ENCODE data around the gene ERC2. TPM values are rescaled to one million over a fixed set of nuclear protein-coding genes. Genes with fewer than 3 reads are reported as not detected.

The ERC2 gene
- total and polyA plus RNA-seq, 2 of the 13 experiments (the other 11 are each of a cell fraction or from before 2014, with no cell fraction given) = 0.16 to 0.22 TPM

GRCh38 chr3:55795296-55795695 lies 673.0 kb downstream of the ERC2 start:
- Histone ChIP-seq H3K36me3 (replicated peaks in 1 of 2; ENCODE audit: control insufficient read depth in 1 of 2, insufficient read depth in 2 of 2, low read length in 2 of 2) (no peaks in the 10 kb centered on the region), H2AFZ (ENCODE audit: low read length) (no peak overlapping the region), H4K20me1 (ENCODE audit: insufficient read depth, low read length) (no peaks in the 10 kb centered on the region), H3K9me3 (ENCODE audit: low read length) (no peaks in the 10 kb centered on the region), H3K4me1 (ENCODE audit: insufficient read depth, low read length) (no peaks in the 10 kb centered on the region), H3K4me2 (ENCODE audit: low read depth, low read length) (no peak overlapping the region), H3K27ac (ENCODE audit: extremely low read length, insufficient read depth, low read length) (no peak overlapping the region), H3K4me3 (replicated peaks in 1 of 3; ENCODE audit: insufficient read depth in 1 of 3, low read depth in 2 of 3, low read length in 3 of 3) (no peak overlapping the region), H3K27me3 (ENCODE audit: control insufficient read depth in 1 of 2, insufficient read depth in 2 of 2, low read length in 2 of 2) (no peaks in the 10 kb centered on the region), H3K79me2 (ENCODE audit: insufficient read depth, low read length) (no peaks in the 10 kb centered on the region), H3K9ac (ENCODE audit: insufficient read depth, low read depth, low read length) (no peak overlapping the region)
- in situ Hi-C loops (cut with HindIII; ENCODE audit: extremely low pct_ligation_motif_present, low pct_unique_long_range_greater_than_20kb) = no loop called here
- DNase-seq (ENCODE audit: low spot score) (no peak), ATAC-seq (no peak), FAIRE-seq (no peak)
- TF ChIP-seq MAFK (conservative IDR thresholded peaks at IDR 0.05 in 1 of 2, IDR thresholded peaks at IDR 0.05 in 1 of 2; ENCODE audit: low read length in 2 of 2) (peak in 1 of 2 experiments; percentile 49; a peak in 2 of 4 replicates), CEBPG (CRISPR knock-in tag; IDR thresholded peaks at IDR 0.05) (no peak), ZNF230 (CRISPR knock-in tag; IDR thresholded peaks at IDR 0.05) (no peak), ZNF496 (CRISPR knock-in tag; IDR thresholded peaks at IDR 0.05; ENCODE audit: insufficient replicate concordance) (no peak), IKZF1 (IDR thresholded peaks at IDR 0.05) (no peak), ZNF468 (CRISPR knock-in tag; IDR thresholded peaks at IDR 0.05) (no peak)
- ChIA-PET POLR2A (no interaction called here), CTCF (ENCODE audit: low intra/inter-chr PET ratio, low total read pairs) (no interaction called here)
- no TSS peak for BruUV-seq (replicated peaks)
- 51% methylated on average over 6 of the region's 6 CpGs for whole genome bisulfite sequencing (ENCODE audit: low lambda C conversion rate)
- intact Hi-C loops (cut with micrococcal nuclease; ENCODE audit: unreplicated experiment) = no loop called here

GRCh38 chr3:55792742-55793141 lies 675.5 kb downstream of the ERC2 start:
- in situ Hi-C loops (cut with HindIII; ENCODE audit: extremely low pct_ligation_motif_present, low pct_unique_long_range_greater_than_20kb) = no loop called here
- no peak overlapping the region for H2AFZ ChIP-seq (ENCODE audit: low read length)
- 41% methylated on average over 2 of the region's 2 CpGs for WGBS (ENCODE audit: low lambda C conversion rate)
- TF ChIP-seq AHDC1 (CRISPR knock-in tag; IDR thresholded peaks at IDR 0.05; ENCODE audit: borderline replicate concordance) = no peak
- no peak for TF ChIP-seq ZMAT3 (CRISPR knock-in tag; conservative IDR thresholded peaks at IDR 0.05)
- TF ChIP-seq HDAC1 (CRISPR knock-in tag; IDR thresholded peaks at IDR 0.05) = no peak
- no peak for TF ChIP-seq RFX3 (CRISPR knock-in tag; IDR thresholded peaks at IDR 0.05)
- TF ChIP-seq ZNF3 (CRISPR knock-in tag; IDR thresholded peaks at IDR 0.05) = no peak
- 0 out of 2 replicates have a peak, but pooled peaks have one; percentile 22 for TF ChIP-seq MAFF (IDR thresholded peaks at IDR 0.05; ENCODE audit: low read depth, low read length)
- TF ChIP-seq NFIC (IDR thresholded peaks at IDR 0.05; ENCODE audit: low read length) = no peak
- no peak for TF ChIP-seq ZNF780A (CRISPR knock-in tag; IDR thresholded peaks at IDR 0.05)

More at GRCh38 chr3:55792742-55793141, 675.5 kb downstream of the ERC2 start:
- H3K27me3 ChIP-seq (ENCODE audit: control insufficient read depth in 1 of 2, insufficient read depth in 2 of 2, low read length in 2 of 2) = no peaks in the 10 kb centered on the region
- ATAC-seq = no peak
- H3K4me1 ChIP-seq (ENCODE audit: insufficient read depth, low read length) = no peaks in the 10 kb centered on the region
- intact Hi-C loops (cut with micrococcal nuclease; ENCODE audit: unreplicated experiment) = no loop called here
- H3K4me2 ChIP-seq (ENCODE audit: low read depth, low read length) = no peak overlapping the region
- CTCF ChIA-PET (ENCODE audit: low intra/inter-chr PET ratio, low total read pairs) = no interaction called here
- DNase-seq (ENCODE audit: low spot score) = no peak
- H3K9ac ChIP-seq (ENCODE audit: insufficient read depth, low read depth, low read length) = no peak overlapping the region
- no TSS peak for BruUV-seq (replicated peaks)
- H4K20me1 ChIP-seq (ENCODE audit: insufficient read depth, low read length) = no peaks in the 10 kb centered on the region
- no peak for FAIRE-seq
- H3K9me3 ChIP-seq (ENCODE audit: low read length) = no peaks in the 10 kb centered on the region
- no peak overlapping the region for H3K27ac ChIP-seq (ENCODE audit: extremely low read length, insufficient read depth, low read length)
- H3K79me2 ChIP-seq (ENCODE audit: insufficient read depth, low read length) = no peaks in the 10 kb centered on the region
- H3K4me3 ChIP-seq (replicated peaks in 1 of 3; ENCODE audit: insufficient read depth in 1 of 3, low read depth in 2 of 3, low read length in 3 of 3) = no peak overlapping the region
- H3K36me3 ChIP-seq (replicated peaks in 1 of 2; ENCODE audit: control insufficient read depth in 1 of 2, insufficient read depth in 2 of 2, low read length in 2 of 2) = no peaks in the 10 kb centered on the region
- POLR2A ChIA-PET = no interaction called here
